Neural progenitor cell (in vitro differentiated cells): ENCODE results near the gene IFRD1.

Source experiments
- EZH2phosphoT487 ChIP-seq: fragments of 200-600 bp; sonication (generic); IDR thresholded peaks from 2 replicates; pipeline ENCODE4 v1.6.1; 2017; ENCODE audit warnings: antibody characterized with exemption
- TF ChIP-seq, protein P1 (sequence below): fragments of 200-600 bp; sonication (generic); IDR thresholded peaks from 2 replicates; pipeline ENCODE4 v1.5.1; 2017; ENCODE audit warnings: antibody characterized with exemption, mild to moderate bottlenecking

DNA sequence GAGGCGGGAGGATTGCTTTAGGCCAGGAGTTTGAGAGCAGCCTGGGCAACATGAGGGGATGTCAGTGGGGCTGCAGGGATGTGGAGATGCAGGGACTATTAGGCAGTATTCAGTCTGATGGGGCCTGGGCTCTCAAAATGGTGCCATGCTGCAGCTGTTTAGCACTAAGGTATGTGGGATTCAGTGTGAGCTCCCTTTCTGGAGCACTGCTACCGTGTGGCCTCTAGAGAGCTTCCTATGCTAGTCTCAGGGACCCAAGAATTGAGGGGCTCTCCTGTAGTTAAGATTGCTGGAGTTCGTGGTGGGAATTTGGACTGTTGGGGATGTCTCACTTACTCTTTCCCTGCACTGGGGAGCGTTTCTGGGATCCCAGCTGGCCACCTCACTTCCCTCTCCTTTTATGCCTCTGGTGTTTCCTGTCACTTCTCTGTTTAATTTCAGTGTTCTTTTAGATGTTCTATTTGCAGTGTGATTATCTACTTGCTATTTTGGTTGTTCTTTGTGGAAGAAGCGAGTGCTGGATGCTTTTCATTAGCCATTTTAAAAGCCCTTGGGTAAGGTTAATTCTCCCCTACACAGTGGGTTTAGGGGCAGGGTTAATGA, 53.9 kb downstream of the IFRD1 start:
- TF ChIP-seq, protein P1, sequence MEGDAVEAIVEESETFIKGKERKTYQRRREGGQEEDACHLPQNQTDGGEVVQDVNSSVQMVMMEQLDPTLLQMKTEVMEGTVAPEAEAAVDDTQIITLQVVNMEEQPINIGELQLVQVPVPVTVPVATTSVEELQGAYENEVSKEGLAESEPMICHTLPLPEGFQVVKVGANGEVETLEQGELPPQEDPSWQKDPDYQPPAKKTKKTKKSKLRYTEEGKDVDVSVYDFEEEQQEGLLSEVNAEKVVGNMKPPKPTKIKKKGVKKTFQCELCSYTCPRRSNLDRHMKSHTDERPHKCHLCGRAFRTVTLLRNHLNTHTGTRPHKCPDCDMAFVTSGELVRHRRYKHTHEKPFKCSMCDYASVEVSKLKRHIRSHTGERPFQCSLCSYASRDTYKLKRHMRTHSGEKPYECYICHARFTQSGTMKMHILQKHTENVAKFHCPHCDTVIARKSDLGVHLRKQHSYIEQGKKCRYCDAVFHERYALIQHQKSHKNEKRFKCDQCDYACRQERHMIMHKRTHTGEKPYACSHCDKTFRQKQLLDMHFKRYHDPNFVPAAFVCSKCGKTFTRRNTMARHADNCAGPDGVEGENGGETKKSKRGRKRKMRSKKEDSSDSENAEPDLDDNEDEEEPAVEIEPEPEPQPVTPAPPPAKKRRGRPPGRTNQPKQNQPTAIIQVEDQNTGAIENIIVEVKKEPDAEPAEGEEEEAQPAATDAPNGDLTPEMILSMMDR = no peak
- no peak for TF ChIP-seq EZH2phosphoT487
